ENCODE results near the gene FBXO17.
A peak's percentile ranks its signal among the peaks of the same experiment; 100 is the strongest.
"Not testable (repeated sequence)": the region's sequence is repeated elsewhere in the genome, so short reads cannot be mapped to it uniquely, and the experiment has no call there.

FBXO17 gene, protein sequence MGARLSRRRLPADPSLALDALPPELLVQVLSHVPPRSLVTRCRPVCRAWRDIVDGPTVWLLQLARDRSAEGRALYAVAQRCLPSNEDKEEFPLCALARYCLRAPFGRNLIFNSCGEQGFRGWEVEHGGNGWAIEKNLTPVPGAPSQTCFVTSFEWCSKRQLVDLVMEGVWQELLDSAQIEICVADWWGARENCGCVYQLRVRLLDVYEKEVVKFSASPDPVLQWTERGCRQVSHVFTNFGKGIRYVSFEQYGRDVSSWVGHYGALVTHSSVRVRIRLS

GRCh38 chr19:38975214-38975860 is at the start of gene FBXO17:
Gene FBXO17 (minus strand): TSS chr19:38975742. CDS start chr19:38950319, 25,423 bp downstream.
- DNase-seq, result peak in 36 of 56 donors; percentile 4 to 58 (median 28)

DNA sequence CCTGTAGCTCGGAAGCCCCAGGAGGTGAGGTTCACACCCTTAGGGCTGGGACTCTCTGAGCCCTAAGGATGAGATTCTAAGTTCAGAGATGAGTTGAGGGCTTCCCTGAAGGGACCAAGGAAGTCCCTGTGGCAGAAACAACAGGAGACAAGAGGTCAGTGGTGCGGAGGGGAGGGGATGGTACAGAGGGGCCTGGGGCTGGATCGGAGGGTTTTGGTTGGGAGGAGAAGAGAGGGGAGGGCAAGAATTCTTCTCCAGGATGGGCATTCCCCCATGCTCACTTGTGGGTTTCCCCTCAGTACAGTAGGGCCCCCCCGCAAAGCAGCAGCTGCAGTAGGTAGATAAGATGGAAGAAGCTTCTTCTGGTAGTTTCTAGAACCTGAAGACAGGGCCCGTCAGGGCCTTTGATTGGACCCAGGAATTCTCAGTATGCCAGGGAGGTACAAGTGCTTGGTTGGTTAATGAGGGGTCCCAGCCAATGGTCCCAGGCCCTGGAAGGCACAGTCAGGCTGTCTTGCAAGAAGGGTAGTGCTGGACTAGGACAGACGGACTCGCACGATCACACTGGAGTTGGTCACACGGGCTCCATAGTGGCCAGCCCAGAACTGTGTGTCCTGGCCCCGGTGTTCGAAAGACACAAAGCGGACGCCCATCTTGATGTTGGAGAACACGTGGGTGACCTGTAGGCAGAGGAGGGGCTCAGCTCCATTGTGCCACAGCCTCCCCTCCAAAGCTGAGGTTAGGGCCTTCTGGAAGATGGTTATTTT is 49.5 kb upstream of the FBXO17 start:
- no peak for DNase-seq

- DNase-seq, result no peak
Measured at GRCh38 chr19:39021063-39021462, 45.5 kb upstream of the FBXO17 start.

DNA sequence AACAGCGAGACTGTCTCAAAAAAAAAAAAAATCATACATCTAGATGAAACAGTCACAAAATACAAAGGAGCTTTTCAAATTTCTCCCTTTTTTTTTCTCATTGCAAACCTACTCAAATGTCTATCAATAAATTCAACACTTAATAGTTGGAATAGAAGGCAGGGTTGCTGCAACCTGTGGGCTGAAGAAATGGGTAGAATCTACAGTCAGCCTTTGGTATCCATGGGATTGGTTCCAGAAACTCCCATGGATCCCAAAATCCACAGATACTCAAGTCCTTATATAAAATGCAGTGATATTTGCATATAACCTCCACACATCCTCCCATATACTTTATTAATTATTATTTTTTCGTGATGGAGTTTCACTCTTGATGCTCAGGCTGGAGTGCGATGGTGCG is 42.1 kb upstream of the FBXO17 start:
- DNase-seq, result no peak

- no peak for DNase-seq
Measured at GRCh38 chr19:39017026-39017425, 41.5 kb upstream of the FBXO17 start.

DNA sequence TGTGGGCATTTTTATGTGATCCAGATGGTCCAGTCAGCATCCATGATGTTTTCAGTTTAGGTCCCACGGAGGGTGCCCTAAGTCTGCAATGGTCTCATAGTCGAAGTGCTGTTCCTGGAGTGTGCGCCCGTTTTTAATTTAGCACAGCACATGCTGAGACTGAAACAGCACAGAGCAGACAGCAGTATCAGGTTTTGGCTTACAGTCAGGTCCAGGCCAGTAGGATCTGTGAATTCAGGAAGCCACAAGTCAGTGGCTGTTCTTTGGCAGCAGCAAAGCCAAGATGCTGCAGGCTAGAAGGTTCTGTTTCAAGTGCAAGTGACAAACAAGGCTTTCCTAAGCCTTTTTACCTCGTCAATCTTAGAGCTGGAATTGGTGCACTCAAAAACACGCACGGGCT is 38.5 kb upstream of the FBXO17 start:
- DNase-seq, result no peak

DNA sequence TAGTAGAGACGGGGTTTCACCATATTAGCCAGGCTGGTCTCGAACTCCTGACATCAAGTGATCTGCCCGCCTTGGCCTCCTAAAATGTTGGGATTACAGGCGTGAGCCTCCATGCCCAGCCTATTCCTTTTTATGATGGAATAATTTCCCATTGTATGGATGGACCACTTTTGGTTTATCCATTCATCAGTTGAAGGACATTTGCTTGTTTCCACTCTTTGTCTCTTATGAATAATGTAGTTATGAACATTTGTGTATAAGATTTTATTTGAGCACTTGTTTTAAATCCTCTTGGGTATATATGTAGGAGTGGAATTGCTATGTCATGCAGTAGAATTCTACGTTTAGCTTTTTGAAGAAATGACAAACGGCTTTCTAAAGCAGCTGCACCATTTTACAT is 33.5 kb upstream of the FBXO17 start:
- no peak for DNase-seq

- DNase-seq, result no peak
Measured at GRCh38 chr19:39008137-39008536, 32.6 kb upstream of the FBXO17 start.

DNA sequence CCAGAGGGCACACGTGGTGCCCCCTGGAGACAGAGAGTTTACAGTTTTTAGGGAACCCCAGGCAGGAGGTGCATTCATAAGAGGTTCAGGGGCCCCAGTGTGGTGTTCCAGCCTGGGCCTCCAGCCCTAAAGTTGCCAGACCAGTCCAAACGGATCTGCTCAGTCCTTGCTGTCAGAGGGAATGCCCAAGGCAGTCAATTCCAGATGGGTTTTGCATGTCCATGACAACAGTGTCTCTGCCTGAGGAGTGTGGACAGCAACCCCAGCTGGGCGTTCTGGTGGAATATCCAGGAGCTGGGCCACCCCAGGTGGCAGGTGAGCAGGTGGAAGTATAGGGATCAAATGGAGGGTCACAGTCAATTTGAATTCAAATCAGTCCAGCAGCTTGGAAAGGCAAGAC is 31.6 kb upstream of the FBXO17 start:
- no peak for DNase-seq

DNA sequence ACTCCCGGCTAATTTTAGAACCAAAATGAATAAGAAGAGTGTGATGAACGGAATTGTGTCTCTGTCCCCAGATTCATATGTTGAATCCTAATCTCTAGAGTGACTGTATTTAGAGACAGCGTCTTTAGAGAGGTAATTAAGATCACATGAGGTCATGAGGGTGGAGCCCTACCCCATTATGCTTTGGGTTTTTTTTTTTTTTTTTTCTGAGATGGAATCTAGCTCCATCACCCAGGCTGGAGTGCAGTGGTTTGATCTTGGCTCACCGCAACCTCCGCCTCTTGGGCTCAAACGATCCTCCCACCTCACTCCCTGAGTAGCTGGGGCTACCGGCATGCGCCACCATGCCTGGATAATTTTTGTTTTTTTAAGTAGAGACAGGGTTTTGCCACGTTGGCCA is 28.9 kb upstream of the FBXO17 start:
- no peak for DNase-seq

DNA sequence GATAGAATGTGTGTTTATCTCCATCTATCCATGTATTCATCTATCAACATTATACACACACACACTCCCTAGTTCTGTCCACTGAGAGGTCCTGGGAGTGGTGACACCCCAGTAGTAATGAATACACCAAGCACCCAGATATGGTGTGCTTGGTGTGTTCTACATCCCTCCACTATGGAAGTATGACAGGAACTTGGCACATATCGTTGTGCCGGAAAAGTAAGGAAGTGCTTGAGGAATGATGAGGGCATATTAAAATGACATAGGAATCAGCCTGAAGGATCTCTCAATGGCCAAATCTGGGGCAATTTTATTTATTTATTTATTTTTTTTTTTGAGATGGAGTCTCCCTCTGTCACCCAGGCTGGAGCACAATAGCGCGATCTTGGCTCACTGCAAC is 28.3 kb upstream of the FBXO17 start:
- DNase-seq, result no peak

DNA sequence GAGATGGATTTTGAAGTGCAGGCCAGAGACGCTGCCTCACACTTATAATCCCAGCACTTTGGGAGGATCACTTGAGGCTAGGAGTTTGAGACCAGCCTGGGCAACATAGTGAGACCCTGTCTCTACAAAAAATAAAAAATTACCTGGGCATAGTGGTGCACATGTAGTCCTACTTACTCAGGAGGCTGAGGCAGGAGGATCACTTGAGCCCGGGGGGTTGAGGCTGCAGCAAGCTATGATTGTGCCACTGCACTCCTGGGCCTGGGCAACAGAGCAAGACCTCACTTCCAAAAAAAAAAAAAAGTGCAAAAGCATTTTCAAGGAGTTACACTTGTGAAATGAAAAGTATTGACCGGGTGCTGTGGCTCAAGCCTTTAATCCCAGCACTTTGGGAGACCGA is 27.6 kb upstream of the FBXO17 start:
- no peak for DNase-seq

GRCh38 chr19:39001041-39001440 is 25.5 kb upstream of the FBXO17 start:
- no peak for DNase-seq

- not testable (repeated sequence) for DNase-seq
Measured at GRCh38 chr19:38997576-38997975, 22.0 kb upstream of the FBXO17 start.

GRCh38 chr19:38993271-38993670 is 17.7 kb upstream of the FBXO17 start:
- DNase-seq, result peak in 1 of 56 donors; percentile 12

DNA sequence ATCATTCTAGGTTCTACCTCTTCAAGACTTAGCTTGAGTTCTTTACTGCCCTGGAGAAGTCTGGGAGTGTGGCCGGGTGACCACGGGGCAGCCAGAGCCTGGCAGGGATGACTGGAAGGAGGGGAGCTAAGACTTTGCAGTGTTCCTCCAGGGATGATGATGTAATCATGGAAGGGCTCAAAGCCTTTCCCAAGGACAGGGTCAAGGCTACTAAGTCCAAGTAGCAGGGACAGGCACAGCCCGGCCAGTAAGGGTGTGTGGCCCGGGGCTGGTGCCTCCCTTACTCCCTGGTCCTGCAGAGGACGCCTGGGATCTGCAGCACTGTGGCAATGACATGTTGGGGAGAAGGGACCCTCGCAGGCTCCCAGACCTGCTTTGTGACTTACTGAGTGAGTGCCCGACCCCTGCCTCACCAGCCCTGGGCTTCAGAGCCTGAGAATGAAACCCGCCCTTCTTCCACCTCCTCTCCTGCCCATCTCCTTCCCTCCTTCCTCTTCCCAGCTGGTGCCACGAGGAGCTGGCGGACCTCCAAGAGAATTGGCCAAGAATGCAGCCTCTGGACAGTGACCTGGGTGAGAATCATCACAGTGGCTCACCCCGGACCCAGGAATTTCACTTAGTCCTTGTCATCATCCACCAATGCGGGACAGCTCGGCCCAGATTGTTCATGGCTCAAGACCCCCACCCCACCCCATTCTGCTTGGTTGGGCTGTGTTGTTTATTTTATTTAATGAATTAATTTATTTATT is 15.6 kb upstream of the FBXO17 start:
- DNase-seq, result peak in 2 of 56 donors; percentile 0 to 6

DNA sequence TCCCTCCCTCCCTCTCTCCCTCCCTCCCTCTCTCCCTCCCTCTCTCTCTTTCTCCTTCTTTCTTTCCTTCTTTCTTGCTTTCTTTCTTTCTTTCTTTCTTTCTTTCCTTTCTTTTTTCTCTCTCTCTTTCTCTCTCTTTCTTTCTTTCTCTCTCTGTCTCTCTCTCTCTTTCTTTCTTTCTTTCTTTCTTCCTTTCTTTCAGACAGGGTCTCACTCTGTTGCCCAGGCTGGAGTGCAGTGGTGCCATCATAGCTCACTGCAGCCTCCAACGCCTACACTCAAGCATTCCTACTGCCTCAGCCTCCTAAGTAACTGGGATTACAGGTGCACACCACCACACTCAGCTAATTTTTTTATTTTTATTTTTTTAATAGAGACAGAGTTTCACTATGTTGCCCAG is 14.1 kb upstream of the FBXO17 start:
- not testable (repeated sequence) for DNase-seq

DNA sequence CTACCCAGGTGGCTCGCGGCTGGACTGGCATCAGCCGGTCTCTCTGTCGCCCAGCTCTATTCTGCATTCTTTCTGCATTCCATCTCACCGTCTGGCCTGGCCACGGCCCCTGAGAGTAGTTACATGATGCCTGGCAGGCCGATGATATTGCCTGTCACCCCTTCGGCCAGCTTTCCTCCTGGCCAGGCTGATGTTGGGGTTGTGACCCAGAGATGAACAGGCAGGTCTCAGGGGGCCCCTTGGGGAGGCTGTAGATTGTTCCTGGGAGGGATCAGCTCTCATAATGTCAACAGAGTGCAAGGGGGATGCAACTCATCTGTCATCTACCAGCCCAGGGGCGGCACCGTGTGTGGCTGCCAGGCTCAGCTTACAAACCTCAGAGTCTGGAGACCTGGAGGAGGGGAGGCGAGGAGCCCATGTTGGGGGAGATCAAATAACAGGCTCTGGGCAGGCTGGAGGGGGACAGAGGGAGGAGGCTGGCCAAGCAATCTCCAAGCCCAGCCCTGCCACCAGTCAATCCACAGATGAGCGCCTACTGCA is 13.6 kb upstream of the FBXO17 start:
- no peak for DNase-seq

DNA sequence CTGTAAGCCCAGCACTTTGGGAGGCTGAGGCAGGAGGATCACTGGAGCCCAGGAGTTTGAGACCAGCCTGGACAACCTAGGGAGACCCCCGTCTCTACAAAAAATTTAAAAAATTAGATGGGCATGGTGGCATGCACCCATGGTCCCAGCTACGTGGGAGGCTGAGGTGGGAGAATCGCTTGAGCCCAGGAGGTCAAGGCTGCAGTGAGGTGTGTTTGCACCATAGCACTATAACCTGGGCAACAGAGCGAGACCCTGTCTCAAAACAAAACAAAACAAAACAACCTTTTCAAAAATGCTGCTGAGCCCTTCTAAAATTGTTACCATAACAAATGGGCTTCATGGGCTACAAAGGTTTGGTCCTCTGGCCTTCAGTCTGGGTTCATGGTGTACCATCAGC is 13.1 kb upstream of the FBXO17 start:
- not testable (repeated sequence) for DNase-seq

DNA sequence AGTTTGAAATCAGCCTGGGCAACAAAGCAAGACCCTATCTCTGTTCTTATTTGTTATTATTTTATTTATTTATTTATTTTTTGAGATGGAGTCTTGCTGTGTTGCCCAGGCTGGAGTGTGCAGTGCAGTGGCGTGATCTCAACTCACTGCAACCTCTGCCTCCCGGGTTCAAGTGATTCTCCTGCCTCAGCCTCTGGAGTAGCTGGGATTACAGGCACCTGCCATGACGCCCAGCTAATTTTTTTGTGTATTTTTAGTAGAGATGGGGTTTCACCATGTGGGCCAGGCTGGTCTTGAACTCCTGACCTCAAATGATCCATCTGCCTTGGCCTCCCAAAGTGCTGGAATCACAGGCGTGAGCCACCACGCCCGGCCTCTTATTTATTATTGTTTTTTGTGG is 12.2 kb upstream of the FBXO17 start:
- not testable (repeated sequence) for DNase-seq

- DNase-seq, result no peak
Measured at GRCh38 chr19:38985262-38985661, 9.7 kb upstream of the FBXO17 start.
